Parathyroid adenoma (tissue), 2 donors: ENCODE results near the gene RCL1.

Source experiments
- H2AFZ ChIP-seq: fragments of 300-600 bp; sonication (generic); one replicate; pipeline ENCODE4 v1.7.0; 2017; ENCODE audit warnings: antibody characterized with exemption, mild to moderate bottlenecking
- H3K27ac ChIP-seq: fragments of 300-600 bp; sonication (generic); one replicate; pipeline ENCODE4 v1.7.0; 2017
- H3K27me3 ChIP-seq: fragments of 300-600 bp; sonication (generic); one replicate; pipeline ENCODE4 v1.7.0; 2017; ENCODE audit warnings: low read length; ENCODE audit not compliant: control insufficient read depth, insufficient read depth
- H3K36me3 ChIP-seq: fragments of 300-600 bp; sonication (generic); one replicate; pipeline ENCODE4 v1.7.0; 2017; ENCODE audit warnings: low read length; ENCODE audit not compliant: control insufficient read depth, insufficient read depth
- H3K4me1 ChIP-seq: fragments of 300-600 bp; sonication (generic); one replicate; pipeline ENCODE4 v1.7.0; 2017; ENCODE audit warnings: control low read depth
- H3K4me2 ChIP-seq: fragments of 300-600 bp; sonication (generic); one replicate; pipeline ENCODE4 v1.7.0; 2017; ENCODE audit warnings: low read length
- H3K4me3 ChIP-seq: fragments of 300-600 bp; sonication (generic); one replicate; pipeline ENCODE4 v1.7.0; 2017; ENCODE audit warnings: low read depth, low read length
- H3K79me2 ChIP-seq: fragments of 300-600 bp; sonication (generic); one replicate; pipeline ENCODE4 v1.7.0; 2017; ENCODE audit warnings: control low read depth
- H3K9ac ChIP-seq: fragments of 300-600 bp; sonication (generic); one replicate; pipeline ENCODE4 v1.7.0; 2017; ENCODE audit warnings: mild to moderate bottlenecking
- H3K9me3 ChIP-seq: fragments of 300-600 bp; sonication (generic); one replicate; pipeline ENCODE4 v1.7.0; 2017; ENCODE audit warnings: low read length; ENCODE audit not compliant: control insufficient read depth
- CTCF ChIP-seq: fragments of 300-600 bp; sonication (generic); IDR thresholded peaks from one replicate; pipeline ENCODE4 v1.7.0; 2017; ENCODE audit warnings: antibody characterized with exemption, mild to moderate bottlenecking
- donor health status: primary hyperparathyroidism.

RCL1 gene

GRCh38 chr9:4904322-4905134 lies 111.8 kb downstream of the RCL1 start:
- H2AFZ ChIP-seq: no peak overlapping the region
- no peaks in the 10 kb centered on the region for H3K9me3 ChIP-seq
- TF ChIP-seq CTCF: no peak
- H3K27ac ChIP-seq: no peak overlapping the region
- H3K9ac ChIP-seq: no peak overlapping the region
- H3K4me2 ChIP-seq: no peak overlapping the region
- H3K79me2 ChIP-seq: no peaks in the 10 kb centered on the region
- no peaks in the 10 kb centered on the region for H3K4me1 ChIP-seq
- no peaks in the 10 kb centered on the region for H3K36me3 ChIP-seq
- no peaks in the 10 kb centered on the region for H3K27me3 ChIP-seq
- no peak overlapping the region for H3K4me3 ChIP-seq

GRCh38 chr9:4905135-4905490 lies 112.4 kb downstream of the RCL1 start:
- no peak for TF ChIP-seq CTCF
- H3K9ac ChIP-seq: no peak overlapping the region
- H3K4me3 ChIP-seq: no peak overlapping the region
- no peaks in the 10 kb centered on the region for H3K9me3 ChIP-seq
- no peak overlapping the region for H3K27ac ChIP-seq
- H3K36me3 ChIP-seq: no peaks in the 10 kb centered on the region
- no peak overlapping the region for H2AFZ ChIP-seq
- no peaks in the 10 kb centered on the region for H3K79me2 ChIP-seq
- no peaks in the 10 kb centered on the region for H3K4me1 ChIP-seq
- H3K27me3 ChIP-seq: no peaks in the 10 kb centered on the region
- no peak overlapping the region for H3K4me2 ChIP-seq
